ENCODE results near the gene FAM234B.

The FAM234B gene

DNA sequence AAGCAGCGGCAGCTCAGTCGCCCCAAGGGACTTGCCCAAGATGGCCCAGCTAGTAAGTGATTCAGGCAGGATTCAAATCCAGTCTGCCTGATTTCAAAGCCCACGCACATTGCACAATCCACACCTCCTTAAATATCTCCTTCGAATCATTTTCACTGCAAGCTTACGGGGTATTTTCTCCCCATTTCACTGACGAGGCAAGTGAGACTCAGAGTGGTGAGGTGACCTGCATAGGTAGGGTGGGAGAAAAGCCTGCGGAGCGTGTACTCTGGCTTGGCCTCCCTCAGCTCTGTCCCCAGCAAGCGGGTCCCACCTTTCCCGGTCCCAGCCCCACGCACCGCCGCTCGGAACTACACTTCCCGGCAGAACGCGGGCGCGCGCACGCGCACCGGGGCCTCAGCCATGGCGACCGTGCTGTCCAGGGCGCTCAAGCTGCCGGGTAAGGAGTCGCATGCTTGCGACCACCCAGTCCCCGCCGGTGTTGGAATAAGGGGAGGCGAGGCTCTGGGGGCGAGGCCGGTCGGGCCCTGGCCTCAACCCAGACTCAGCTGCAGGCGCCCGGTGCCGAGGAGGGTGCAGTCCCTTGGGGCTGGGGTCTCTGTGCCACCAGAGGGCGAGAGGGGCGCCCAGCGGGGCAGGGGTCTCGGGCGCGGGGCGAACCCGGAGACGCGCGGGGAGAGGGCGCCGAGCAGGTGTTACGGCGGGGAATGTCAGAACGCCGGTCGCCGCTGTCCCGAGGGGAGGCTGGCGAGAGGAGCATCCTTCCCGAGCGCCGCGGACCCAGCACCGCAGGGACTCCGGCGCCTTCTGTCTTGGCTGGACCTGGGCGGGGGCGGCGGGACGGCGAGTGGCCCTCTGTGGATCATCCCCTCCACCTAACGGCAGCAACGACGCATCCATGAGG is at the start of gene FAM234B:
FAM234B (plus strand) TSS at position 380 of the 904 bp plus-strand sequence; CDS start at position 403, 23 bp downstream.
- peak; percentile 40 for DNase-seq (ENCODE audit: low read depth)

- DNase-seq (ENCODE audit: low read depth) = no peak
Observed at GRCh38 chr12:12995088-12995487, 49.1 kb upstream of the FAM234B start.

- no peak for DNase-seq (ENCODE audit: low read depth)
Observed at GRCh38 chr12:12996209-12996608, 48.0 kb upstream of the FAM234B start.

DNA sequence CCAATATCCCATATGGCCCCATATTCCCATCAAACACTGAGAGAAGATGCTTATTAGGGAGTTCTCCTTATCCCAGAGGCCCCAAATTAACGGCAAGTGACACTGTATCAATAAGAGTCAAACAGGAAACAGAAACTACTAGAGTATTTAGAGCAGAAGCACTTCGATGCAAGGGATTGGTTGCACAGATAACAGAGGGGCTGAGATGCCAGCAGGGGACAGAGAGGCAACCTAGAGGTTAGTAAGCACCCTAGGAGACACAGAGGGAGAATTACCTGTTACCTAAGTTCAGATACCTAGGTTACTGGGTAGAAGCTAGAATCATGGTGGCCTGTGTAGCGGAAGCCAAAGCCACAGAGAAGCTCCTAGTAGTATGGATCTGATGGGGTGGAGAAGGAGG is 47.0 kb upstream of the FAM234B start:
- no peak for DNase-seq (ENCODE audit: low read depth)

- no peak for DNase-seq (ENCODE audit: low read depth)
Observed at GRCh38 chr12:12997734-12998133, 46.4 kb upstream of the FAM234B start.

DNA sequence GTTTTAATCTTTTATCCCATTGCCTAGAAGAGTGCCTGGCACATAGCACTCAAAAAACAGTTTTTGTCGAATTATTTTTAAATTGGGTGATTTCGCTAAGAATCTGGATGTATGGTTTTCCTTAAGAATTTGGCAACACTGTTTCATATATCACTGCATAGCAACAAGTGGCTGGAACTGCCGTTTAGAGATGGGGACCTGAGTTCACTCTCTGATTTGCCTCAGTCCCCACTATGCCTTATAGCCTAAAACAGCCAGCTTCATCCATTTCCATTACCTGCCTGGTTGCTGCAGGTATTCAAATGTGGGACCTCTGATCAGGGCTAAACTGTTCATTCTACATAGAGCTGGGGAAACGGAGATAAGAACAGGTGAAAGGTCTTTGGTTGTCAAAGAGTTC is 45.9 kb upstream of the FAM234B start:
- no peak for DNase-seq (ENCODE audit: low read depth)

DNA sequence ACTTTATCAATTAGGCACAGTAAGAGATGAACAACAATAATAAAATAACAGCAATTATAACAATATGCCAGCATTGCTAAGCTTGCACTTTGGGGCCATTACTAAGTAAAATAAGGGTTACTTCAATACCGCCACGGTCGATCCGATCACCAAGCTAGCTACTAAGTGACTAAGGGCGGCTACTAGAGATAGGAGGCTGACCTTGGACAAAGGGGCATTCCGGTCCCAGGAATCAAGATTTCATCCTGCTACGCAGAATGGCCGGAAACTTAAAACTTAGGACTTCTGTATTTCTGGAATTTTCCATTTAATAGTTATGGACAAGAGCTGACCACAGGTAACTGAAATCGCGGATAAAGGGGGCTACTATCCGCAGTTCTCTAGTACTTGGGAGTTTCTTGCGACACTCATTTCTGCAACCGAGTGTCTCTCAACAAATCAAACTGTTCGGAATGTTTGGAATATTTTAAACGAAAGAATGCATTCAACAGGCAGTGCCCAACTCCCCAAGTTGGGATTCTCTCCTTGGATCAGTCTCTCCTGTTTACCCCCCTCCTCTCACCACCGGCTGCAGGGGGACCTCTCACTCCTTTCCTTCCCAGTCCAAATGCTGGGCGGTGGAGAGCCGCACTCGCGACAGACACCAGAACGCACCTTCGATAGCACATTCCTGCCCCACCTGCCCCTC is 44.8 kb upstream of the FAM234B start:
- DNase-seq (ENCODE audit: low read depth) = no peak

GRCh38 chr12:12999959-13000615 is 44.1 kb upstream of the FAM234B start, which contains the start of gene HEBP1:
Gene HEBP1, minus strand, starts transcription at chr12:13000265. Its CDS starts 151 bp downstream, at chr12:13000114.
- DNase-seq (ENCODE audit: low read depth) = peak; percentile 76

GRCh38 chr12:13000616-13000924 is 43.6 kb upstream of the FAM234B start:
- no peak for DNase-seq (ENCODE audit: low read depth)

GRCh38 chr12:13000925-13001774 is 43.0 kb upstream of the FAM234B start:
- peak; percentile 33 for DNase-seq (ENCODE audit: low read depth)

GRCh38 chr12:13001775-13002040 is 42.5 kb upstream of the FAM234B start:
- DNase-seq (ENCODE audit: low read depth) = no peak

DNA sequence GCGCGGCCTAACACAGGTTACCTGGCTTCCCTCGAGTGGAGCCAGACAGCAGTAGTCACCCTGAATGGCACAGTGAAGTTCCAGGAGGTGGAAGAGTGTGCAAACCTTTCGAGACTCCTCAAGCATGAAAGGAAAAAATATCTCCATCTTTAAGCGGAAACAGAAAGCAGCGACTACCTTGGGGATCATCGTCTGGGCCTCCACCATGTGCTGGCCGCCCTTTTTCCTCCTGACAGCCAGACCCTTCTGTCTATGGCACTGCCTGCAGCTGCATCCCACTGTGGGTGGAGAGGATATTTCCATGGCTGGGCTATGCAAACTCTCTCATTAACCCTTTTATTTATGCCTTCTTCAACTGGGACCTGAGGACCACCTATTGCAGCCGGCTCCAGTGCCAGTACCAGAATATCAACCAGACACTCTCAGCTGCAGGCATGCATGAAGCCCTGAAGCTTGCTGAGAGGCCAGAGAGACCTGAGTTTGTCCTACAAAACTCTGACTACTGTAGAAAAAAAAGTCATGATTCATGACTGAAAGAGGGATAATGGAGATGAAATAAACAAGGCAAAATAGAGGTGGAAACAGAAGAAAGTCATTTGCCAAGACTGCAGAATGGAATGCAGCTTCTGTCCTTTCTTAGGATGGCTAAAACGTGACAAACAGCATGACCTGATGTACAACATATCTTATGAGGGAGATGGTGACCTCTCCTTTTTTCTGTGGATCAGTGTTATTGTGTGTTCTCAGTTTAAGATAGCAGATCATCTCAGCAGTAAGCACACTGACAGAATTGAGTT is 41.7 kb upstream of the FAM234B start:
- DNase-seq (ENCODE audit: low read depth) = no peak

DNA sequence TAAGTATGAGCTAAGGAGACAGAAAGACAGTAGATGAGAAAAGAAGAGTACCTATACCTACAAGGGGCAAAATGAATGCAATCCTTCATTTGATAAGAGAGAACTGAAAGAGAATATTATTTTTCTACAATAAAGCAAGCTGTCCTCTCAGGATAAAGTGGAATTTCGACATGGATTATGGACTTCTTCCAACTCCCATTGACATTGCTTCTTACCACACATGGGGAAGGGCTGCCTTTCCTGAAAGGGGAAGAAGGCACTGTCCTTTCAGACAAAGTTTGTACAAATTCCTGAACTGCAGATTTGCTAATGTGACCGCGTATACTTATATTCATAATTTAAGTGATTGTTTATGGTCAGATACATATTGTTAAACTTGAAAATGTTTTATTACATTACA is 39.8 kb upstream of the FAM234B start:
- DNase-seq (ENCODE audit: low read depth) = no peak

GRCh38 chr12:13004986-13005385 is 39.2 kb upstream of the FAM234B start:
- DNase-seq (ENCODE audit: low read depth) = no peak

GRCh38 chr12:13005649-13006048 is 38.5 kb upstream of the FAM234B start:
- no peak for DNase-seq (ENCODE audit: low read depth)

- DNase-seq (ENCODE audit: low read depth) = no peak
Observed at GRCh38 chr12:13007496-13008233, 36.5 kb upstream of the FAM234B start.

- DNase-seq (ENCODE audit: low read depth) = no peak
Observed at GRCh38 chr12:13008741-13009380, 35.3 kb upstream of the FAM234B start.

GRCh38 chr12:13011098-13011497 is 33.1 kb upstream of the FAM234B start:
- DNase-seq (ENCODE audit: low read depth) = no peak

- no peak for DNase-seq (ENCODE audit: low read depth)
Observed at GRCh38 chr12:13022851-13023271, 21.3 kb upstream of the FAM234B start.

Data from stromal cell of bone marrow (primary cell).